KBM-7 (cell line): Measurements from ENCODE around the gene DLG2.
"Not testable (repeated sequence)": the region's sequence is repeated elsewhere in the genome, so short reads cannot be mapped to it uniquely, and the experiment has no call there.

ENCODE experiments used
- DNase-seq: peaks from one replicate; pipeline ENCODE4 v3.0.0-alpha.2; 2015
- in situ Hi-C: fragments of 300-500 bp; cut with MboI; formaldehyde crosslinking; loops from 2 replicates; pipeline ENCODE4 v1.14.3; 2020; ENCODE audit warnings: low sequenced_read_pairs, low pct_unique_long_range_greater_than_20kb, mixed read lengths

DLG2 gene

GRCh38 chr11:85182441-85183387 lies 444.4 kb downstream of the DLG2 start:
- in situ Hi-C loops: no loop called here
- peak; percentile 42 for DNase-seq

- no peak for DNase-seq
- in situ Hi-C loops: no loop called here
Observed at GRCh38 chr11:85180528-85180927, 446.6 kb downstream of the DLG2 start.

- in situ Hi-C loops: no loop called here
- no peak for DNase-seq
Observed at GRCh38 chr11:85171648-85172257, 455.4 kb downstream of the DLG2 start.

GRCh38 chr11:85170184-85170583 lies 457.0 kb downstream of the DLG2 start:
- DNase-seq: no peak
- in situ Hi-C loops: no loop called here

- in situ Hi-C loops: no loop called here
- no peak for DNase-seq
Observed at GRCh38 chr11:85167471-85167870, 459.7 kb downstream of the DLG2 start.

GRCh38 chr11:85167038-85167437 lies 460.1 kb downstream of the DLG2 start:
- no peak for DNase-seq
- in situ Hi-C loops: no loop called here

- in situ Hi-C loops: no loop called here
- no peak for DNase-seq
Observed at GRCh38 chr11:85165819-85166218, 461.3 kb downstream of the DLG2 start.

- in situ Hi-C loops: no loop called here
- no peak for DNase-seq
Observed at GRCh38 chr11:85164743-85165142, 462.4 kb downstream of the DLG2 start.

- in situ Hi-C loops: no loop called here
Observed at GRCh38 chr11:85154294-85154693, 472.9 kb downstream of the DLG2 start.

GRCh38 chr11:85137597-85137996 lies 489.5 kb downstream of the DLG2 start:
- in situ Hi-C loops: no loop called here
- no peak for DNase-seq

More at GRCh38 chr11:85154294-85154693, 472.9 kb downstream of the DLG2 start:
- DNase-seq: no peak

GRCh38 chr11:85133636-85134035 lies 493.5 kb downstream of the DLG2 start:
- in situ Hi-C loops: no loop called here
- no peak for DNase-seq

- no peak for DNase-seq
- in situ Hi-C loops: no loop called here
Observed at GRCh38 chr11:85132851-85133585, 494.1 kb downstream of the DLG2 start.

- DNase-seq: no peak
- in situ Hi-C loops: no loop called here
Observed at GRCh38 chr11:85127349-85127748, 499.8 kb downstream of the DLG2 start.

GRCh38 chr11:85123752-85124231 lies 503.4 kb downstream of the DLG2 start:
- no peak for DNase-seq
- in situ Hi-C loops: no loop called here

- no peak for DNase-seq
- in situ Hi-C loops: no loop called here
Observed at GRCh38 chr11:85118151-85118550, 509.0 kb downstream of the DLG2 start.

- no peak for DNase-seq
- in situ Hi-C loops: no loop called here
Observed at GRCh38 chr11:85115798-85116197, 511.3 kb downstream of the DLG2 start.

GRCh38 chr11:85114786-85115185 lies 512.4 kb downstream of the DLG2 start:
- no peak for DNase-seq
- in situ Hi-C loops: no loop called here

- in situ Hi-C loops: not testable (repeated sequence)
Observed at GRCh38 chr11:85110246-85110645, 516.9 kb downstream of the DLG2 start.

GRCh38 chr11:85109141-85109540 lies 518.0 kb downstream of the DLG2 start:
- DNase-seq: no peak
- in situ Hi-C loops: no loop called here

More at GRCh38 chr11:85110246-85110645, 516.9 kb downstream of the DLG2 start:
- DNase-seq: not testable (repeated sequence)

- in situ Hi-C loops: no loop called here
- no peak for DNase-seq
Observed at GRCh38 chr11:85105868-85106267, 521.3 kb downstream of the DLG2 start.
